HG03342 (cell line): ENCODE data around the gene BBC3.
A peak's percentile ranks its signal among the peaks of the same experiment; 100 is the strongest.
"Not testable (repeated sequence)": the region's sequence is repeated elsewhere in the genome, so short reads cannot be mapped to it uniquely, and the experiment has no call there.

Experiments used
- ATAC-seq: cut with Tn5 transposase; IDR thresholded peaks from one replicate; pipeline ENCODE4 v1.9.1; 2021; ENCODE audit warnings: mild to moderate bottlenecking, moderate library complexity; ENCODE audit not compliant: unreplicated experiment

The BBC3 gene

GRCh38 chr19:47258895-47259555 lies 28.0 kb upstream of the BBC3 start:
- ATAC-seq, result no peak

- ATAC-seq, result no peak
Measured at GRCh38 chr19:47258434-47258833, 27.4 kb upstream of the BBC3 start.

- peak; percentile 1 for ATAC-seq
Measured at GRCh38 chr19:47257411-47258169, 26.6 kb upstream of the BBC3 start.

- peak; percentile 71 for ATAC-seq
Measured at GRCh38 chr19:47256693-47257410, 25.9 kb upstream of the BBC3 start.

- ATAC-seq, result peak; percentile 54
Measured at GRCh38 chr19:47255879-47256692, 25.1 kb upstream of the BBC3 start, which contains the start of gene CCDC9. Gene CCDC9 (plus strand): TSS chr19:47256525. CDS start chr19:47258401, 1,876 bp downstream.

GRCh38 chr19:47253970-47254369 lies 23.0 kb upstream of the BBC3 start:
- no peak for ATAC-seq

GRCh38 chr19:47253467-47253881 lies 22.5 kb upstream of the BBC3 start:
- no peak for ATAC-seq

GRCh38 chr19:47253016-47253415 lies 22.0 kb upstream of the BBC3 start:
- ATAC-seq, result not testable (repeated sequence)

- ATAC-seq, result no peak
Measured at GRCh38 chr19:47247308-47247990, 16.4 kb upstream of the BBC3 start.

GRCh38 chr19:47243776-47244547 lies 13.0 kb upstream of the BBC3 start:
- ATAC-seq, result peak; percentile 63

- ATAC-seq, result no peak
Measured at GRCh38 chr19:47243364-47243775, 12.4 kb upstream of the BBC3 start.

- no peak for ATAC-seq
Measured at GRCh38 chr19:47241919-47242577, 11.0 kb upstream of the BBC3 start.

- no peak for ATAC-seq
Measured at GRCh38 chr19:47240996-47241918, 10.3 kb upstream of the BBC3 start.

- no peak for ATAC-seq
Measured at GRCh38 chr19:47240556-47240955, 9.6 kb upstream of the BBC3 start.

- no peak for ATAC-seq
Measured at GRCh38 chr19:47239610-47240296, 8.8 kb upstream of the BBC3 start.

GRCh38 chr19:47239152-47239551 lies 8.2 kb upstream of the BBC3 start:
- ATAC-seq, result no peak

GRCh38 chr19:47236072-47236675 lies 5.2 kb upstream of the BBC3 start:
- ATAC-seq, result no peak
